HepG2 (cell line): ENCODE results near the gene RAB3A. TPM values are rescaled to one million over a fixed set of nuclear protein-coding genes. Genes with fewer than 3 reads are reported as not detected.

Experiments used
- MXI1 ChIP-seq: IDR thresholded peaks from 3 replicates; pipeline ENCODE4 v1.6.1; 2012; ENCODE audit warnings: low read depth, low read length, inconsistent platforms, borderline replicate concordance
- NAIF1 ChIP-seq: sonication (generic); formaldehyde crosslinking; IDR thresholded peaks from 2 replicates; pipeline ENCODE4 v1.5.0; 2020; ENCODE audit warnings: mild to moderate bottlenecking, missing genetic modification reagents, borderline replicate concordance
- PAF1 ChIP-seq: IDR thresholded peaks from 2 replicates; pipeline ENCODE4 v1.6.1; 2016; ENCODE audit warnings: missing genetic modification reagents, missing compliant biosample characterization
- PCBP2 ChIP-seq: fragments of 200-400 bp; formaldehyde crosslinking; optimal IDR thresholded peaks from 2 replicates; pipeline ENCODE3; 2018; ENCODE audit warnings: low read length, low read depth; ENCODE audit not compliant: poor library complexity, severe bottlenecking
- PHB2 ChIP-seq: fragments of 450-650 bp; IDR thresholded peaks from 2 replicates; pipeline ENCODE4 v1.6.1; 2018; ENCODE audit not compliant: partially characterized antibody
- POLR2A ChIP-seq, 2 experiments: IDR thresholded peaks; 2 replicates each; pipeline ENCODE4 v1.6.1; 2011; ENCODE audit warnings: low read depth in 2 of 2, low read length in 2 of 2, mild to moderate bottlenecking in 1 of 2, moderate library complexity in 1 of 2; ENCODE audit not compliant: insufficient read depth in 1 of 2
- PTBP1 ChIP-seq: fragments of 200-400 bp; formaldehyde crosslinking; IDR thresholded peaks from 2 replicates; pipeline ENCODE4 v1.6.1; 2018; ENCODE audit warnings: low read length, low read depth; ENCODE audit not compliant: poor library complexity, severe bottlenecking
- RAD21 ChIP-seq: fragments of 450-650 bp; formaldehyde crosslinking; IDR thresholded peaks from 2 replicates; pipeline ENCODE4 v1.5.0; 2020; ENCODE audit warnings: mild to moderate bottlenecking
- RFX5 ChIP-seq: IDR thresholded peaks from 2 replicates; pipeline ENCODE4 v1.6.1; 2011; ENCODE audit warnings: low read depth, low read length, improper control_type of control experiment
- SP4 ChIP-seq: sonication (generic); formaldehyde crosslinking; IDR thresholded peaks from 2 replicates; pipeline ENCODE4 v1.8.1; 2023; ENCODE audit warnings: mild to moderate bottlenecking, missing genetic modification reagents
- TBX2 ChIP-seq: sonication (generic); formaldehyde crosslinking; IDR thresholded peaks from 2 replicates; pipeline ENCODE4 v1.5.0; 2020; ENCODE audit warnings: missing genetic modification reagents, mild to moderate bottlenecking, borderline replicate concordance
- ZFP36 ChIP-seq: fragments of 150-350 bp; IDR thresholded peaks from 2 replicates; pipeline ENCODE4 v1.6.1; 2018; ENCODE audit warnings: borderline replicate concordance, low read length, low read depth; ENCODE audit not compliant: partially characterized antibody
- ZNF138 ChIP-seq: sonication (generic); formaldehyde crosslinking; IDR thresholded peaks from 2 replicates; pipeline ENCODE4 v1.5.0; 2020; ENCODE audit warnings: mild to moderate bottlenecking, low read depth, missing genetic modification reagents
- ZNF225 ChIP-seq: sonication (generic); formaldehyde crosslinking; IDR thresholded peaks from 2 replicates; pipeline ENCODE4 v1.4.0; 2020; ENCODE audit warnings: mild to moderate bottlenecking, missing genetic modification reagents
- ZNF256 ChIP-seq: sonication (generic); formaldehyde crosslinking; conservative IDR thresholded peaks from 2 replicates; pipeline ENCODE4 v1.4.0; 2020; ENCODE audit warnings: missing genetic modification reagents
- ZNF446 ChIP-seq: sonication (generic); formaldehyde crosslinking; IDR thresholded peaks from 2 replicates; pipeline ENCODE4 v1.5.0; 2020; ENCODE audit warnings: mild to moderate bottlenecking, missing genetic modification reagents
- ZNF552 ChIP-seq: sonication (generic); formaldehyde crosslinking; IDR thresholded peaks from 2 replicates; pipeline ENCODE4 v1.9.0; 2022; ENCODE audit warnings: missing genetic modification reagents, mild to moderate bottlenecking, borderline replicate concordance
- ZNF615 ChIP-seq: sonication (generic); formaldehyde crosslinking; IDR thresholded peaks from 2 replicates; pipeline ENCODE4 v1.5.0; 2020; ENCODE audit warnings: mild to moderate bottlenecking, missing genetic modification reagents, borderline replicate concordance
- ZNF713 ChIP-seq: sonication (generic); formaldehyde crosslinking; IDR thresholded peaks from 2 replicates; pipeline ENCODE4 v1.4.0; 2020; ENCODE audit warnings: mild to moderate bottlenecking, missing genetic modification reagents
- polyA plus RNA-seq, 8 experiments: library from polyadenylated mRNA; depleted of rRNA in 3 of 8; stranded (reverse) in 7 of 8; unstranded in 1 of 8; fragments of >200 nt; fragmentation: Illumina TruSeq in 4 of 8; extraction: Trizol in 4 of 8; gene quantifications; 2 replicates each; pipeline versions ENCODE4 v1.2.1 to v1.2.3, GENCODE V29; 2011 to 2016; ENCODE audit warnings: low read depth in 4 of 8, missing spikeins in 1 of 8, mixed read lengths in 1 of 8; ENCODE audit not compliant: insufficient read depth in 1 of 8
- total RNA-seq, 5 experiments: library from RNA; depleted of rRNA; stranded (reverse); fragments of >200 nt; fragmentation: Illumina TruSeq; extraction: Trizol; gene quantifications; 2 replicates each; pipeline ENCODE4 v1.2.3, GENCODE V29; 2016; ENCODE audit warnings: low read depth in 1 of 5
- TF ChIP-seq, protein P1 (sequence below): sonication (generic); formaldehyde crosslinking; IDR thresholded peaks from 2 replicates; pipeline ENCODE4 v1.8.0; 2022; ENCODE audit warnings: missing genetic modification reagents, low read depth, mild to moderate bottlenecking, borderline replicate concordance
- TF ChIP-seq, protein P2 (sequence below): sonication (generic); formaldehyde crosslinking; IDR thresholded peaks from 2 replicates; pipeline ENCODE4 v1.4.0; 2020; ENCODE audit warnings: missing genetic modification reagents
- TF ChIP-seq, protein P3 (sequence below): sonication (generic); formaldehyde crosslinking; IDR thresholded peaks from 2 replicates; pipeline ENCODE4 v1.5.1; 2020; ENCODE audit warnings: mild to moderate bottlenecking, missing genetic modification reagents, moderate library complexity
- TF ChIP-seq, protein P4 (sequence below): sonication (generic); formaldehyde crosslinking; IDR thresholded peaks from 2 replicates; pipeline ENCODE4 v1.8.0; 2022; ENCODE audit warnings: missing genetic modification reagents, mild to moderate bottlenecking, borderline replicate concordance

Gene RAB3A
- total and polyA plus RNA-seq, 2 of the 13 experiments (the other 11 are each of a cell fraction or from before 2014, with no cell fraction given), result 0.58 to 0.98 TPM

DNA sequence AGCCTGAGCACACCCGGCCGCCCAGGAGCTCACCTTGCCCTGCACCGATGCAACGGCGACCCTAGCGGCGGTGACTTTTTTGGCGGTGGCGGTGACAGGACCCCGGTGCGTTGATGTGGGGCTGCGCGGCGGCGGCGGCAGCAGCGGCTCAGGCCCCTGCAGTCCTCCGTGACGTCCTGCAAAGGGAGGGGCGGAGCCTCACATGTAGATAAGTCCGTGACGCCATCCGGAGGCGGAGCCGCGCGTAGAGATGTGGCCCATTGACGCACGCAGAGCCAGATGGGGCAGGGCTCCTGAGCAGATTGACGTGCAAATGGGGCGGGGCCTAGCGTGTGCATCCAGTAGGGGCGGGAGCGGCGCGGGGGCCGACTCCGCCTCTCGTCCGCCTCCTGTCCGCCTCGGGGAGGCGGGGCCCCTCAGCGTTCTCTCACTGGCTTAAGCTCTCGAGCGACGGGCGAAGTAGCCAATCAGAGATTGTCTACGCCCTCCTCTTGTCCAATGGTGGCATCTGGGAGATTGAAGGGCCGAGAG, at the start of gene RAB3A (continued):
- TF ChIP-seq ZNF225 (CRISPR knock-in tag) (no peak), ZFP36 (no peak), ZNF446 (CRISPR knock-in tag) (no peak), ZNF138 (CRISPR knock-in tag) (peak; percentile 9; the same call in 1 of the 2 replicates), MXI1 (peak; percentile 22; the same call in 1 of the 3 replicates), RFX5 (no peak), ZNF713 (CRISPR knock-in tag) (no peak), NAIF1 (CRISPR knock-in tag) (no peak), PCBP2 (no peak), ZNF552 (CRISPR knock-in tag) (no peak), POLR2A (IDR thresholded peaks at IDR 0.05; ENCODE audit: insufficient read depth in 1 of 2, low read depth in 2 of 2, low read length in 2 of 2) (no peak; a peak in 1 of 4 replicates), ZNF256 (no peak), PAF1 (no peak), ZNF615 (CRISPR knock-in tag) (no peak), RAD21 (CRISPR knock-in tag) (no peak; the same call in 1 of the 2 replicates), SP4 (CRISPR knock-in tag) (peak; percentile 100), TBX2 (CRISPR knock-in tag) (peak; percentile 71), PHB2 (no peak), PTBP1 (no peak)
- TF ChIP-seq, protein P1, sequence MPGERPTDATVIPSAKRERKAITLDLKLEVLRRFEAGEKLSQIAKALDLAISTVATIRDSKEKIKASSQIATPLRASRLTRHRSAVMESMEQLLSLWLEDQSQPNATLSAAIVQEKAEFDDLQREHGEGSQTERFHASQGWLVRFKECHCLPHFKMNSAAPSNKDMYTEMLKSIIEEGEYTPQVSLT (CRISPR knock-in tag), result no peak
- TF ChIP-seq, protein P2, sequence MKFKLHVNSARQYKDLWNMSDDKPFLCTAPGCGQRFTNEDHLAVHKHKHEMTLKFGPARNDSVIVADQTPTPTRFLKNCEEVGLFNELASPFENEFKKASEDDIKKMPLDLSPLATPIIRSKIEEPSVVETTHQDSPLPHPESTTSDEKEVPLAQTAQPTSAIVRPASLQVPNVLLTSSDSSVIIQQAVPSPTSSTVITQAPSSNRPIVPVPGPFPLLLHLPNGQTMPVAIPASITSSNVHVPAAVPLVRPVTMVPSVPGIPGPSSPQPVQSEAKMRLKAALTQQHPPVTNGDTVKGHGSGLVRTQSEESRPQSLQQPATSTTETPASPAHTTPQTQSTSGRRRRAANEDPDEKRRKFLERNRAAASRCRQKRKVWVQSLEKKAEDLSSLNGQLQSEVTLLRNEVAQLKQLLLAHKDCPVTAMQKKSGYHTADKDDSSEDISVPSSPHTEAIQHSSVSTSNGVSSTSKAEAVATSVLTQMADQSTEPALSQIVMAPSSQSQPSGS (CRISPR knock-in tag), result 0 out of 2 replicates have a peak, but pooled peaks have one; percentile 0
- TF ChIP-seq, protein P3, sequence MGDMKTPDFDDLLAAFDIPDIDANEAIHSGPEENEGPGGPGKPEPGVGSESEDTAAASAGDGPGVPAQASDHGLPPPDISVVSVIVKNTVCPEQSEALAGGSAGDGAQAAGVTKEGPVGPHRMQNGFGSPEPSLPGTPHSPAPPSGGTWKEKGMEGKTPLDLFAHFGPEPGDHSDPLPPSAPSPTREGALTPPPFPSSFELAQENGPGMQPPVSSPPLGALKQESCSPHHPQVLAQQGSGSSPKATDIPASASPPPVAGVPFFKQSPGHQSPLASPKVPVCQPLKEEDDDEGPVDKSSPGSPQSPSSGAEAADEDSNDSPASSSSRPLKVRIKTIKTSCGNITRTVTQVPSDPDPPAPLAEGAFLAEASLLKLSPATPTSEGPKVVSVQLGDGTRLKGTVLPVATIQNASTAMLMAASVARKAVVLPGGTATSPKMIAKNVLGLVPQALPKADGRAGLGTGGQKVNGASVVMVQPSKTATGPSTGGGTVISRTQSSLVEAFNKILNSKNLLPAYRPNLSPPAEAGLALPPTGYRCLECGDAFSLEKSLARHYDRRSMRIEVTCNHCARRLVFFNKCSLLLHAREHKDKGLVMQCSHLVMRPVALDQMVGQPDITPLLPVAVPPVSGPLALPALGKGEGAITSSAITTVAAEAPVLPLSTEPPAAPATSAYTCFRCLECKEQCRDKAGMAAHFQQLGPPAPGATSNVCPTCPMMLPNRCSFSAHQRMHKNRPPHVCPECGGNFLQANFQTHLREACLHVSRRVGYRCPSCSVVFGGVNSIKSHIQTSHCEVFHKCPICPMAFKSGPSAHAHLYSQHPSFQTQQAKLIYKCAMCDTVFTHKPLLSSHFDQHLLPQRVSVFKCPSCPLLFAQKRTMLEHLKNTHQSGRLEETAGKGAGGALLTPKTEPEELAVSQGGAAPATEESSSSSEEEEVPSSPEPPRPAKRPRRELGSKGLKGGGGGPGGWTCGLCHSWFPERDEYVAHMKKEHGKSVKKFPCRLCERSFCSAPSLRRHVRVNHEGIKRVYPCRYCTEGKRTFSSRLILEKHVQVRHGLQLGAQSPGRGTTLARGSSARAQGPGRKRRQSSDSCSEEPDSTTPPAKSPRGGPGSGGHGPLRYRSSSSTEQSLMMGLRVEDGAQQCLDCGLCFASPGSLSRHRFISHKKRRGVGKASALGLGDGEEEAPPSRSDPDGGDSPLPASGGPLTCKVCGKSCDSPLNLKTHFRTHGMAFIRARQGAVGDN (CRISPR knock-in tag), result peak; percentile 54
- TF ChIP-seq, protein P4, sequence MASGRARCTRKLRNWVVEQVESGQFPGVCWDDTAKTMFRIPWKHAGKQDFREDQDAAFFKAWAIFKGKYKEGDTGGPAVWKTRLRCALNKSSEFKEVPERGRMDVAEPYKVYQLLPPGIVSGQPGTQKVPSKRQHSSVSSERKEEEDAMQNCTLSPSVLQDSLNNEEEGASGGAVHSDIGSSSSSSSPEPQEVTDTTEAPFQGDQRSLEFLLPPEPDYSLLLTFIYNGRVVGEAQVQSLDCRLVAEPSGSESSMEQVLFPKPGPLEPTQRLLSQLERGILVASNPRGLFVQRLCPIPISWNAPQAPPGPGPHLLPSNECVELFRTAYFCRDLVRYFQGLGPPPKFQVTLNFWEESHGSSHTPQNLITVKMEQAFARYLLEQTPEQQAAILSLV, result 0 out of 2 replicates have a peak, but pooled peaks have one; percentile 11
